Fibroblast of gingiva (primary cell): ENCODE data around the gene UCK1.

Experiments used
- DNase-seq: peaks from one replicate; pipeline ENCODE4 v3.0.0-alpha.2; 2011; ENCODE audit warnings: low read depth

Gene UCK1

DNA sequence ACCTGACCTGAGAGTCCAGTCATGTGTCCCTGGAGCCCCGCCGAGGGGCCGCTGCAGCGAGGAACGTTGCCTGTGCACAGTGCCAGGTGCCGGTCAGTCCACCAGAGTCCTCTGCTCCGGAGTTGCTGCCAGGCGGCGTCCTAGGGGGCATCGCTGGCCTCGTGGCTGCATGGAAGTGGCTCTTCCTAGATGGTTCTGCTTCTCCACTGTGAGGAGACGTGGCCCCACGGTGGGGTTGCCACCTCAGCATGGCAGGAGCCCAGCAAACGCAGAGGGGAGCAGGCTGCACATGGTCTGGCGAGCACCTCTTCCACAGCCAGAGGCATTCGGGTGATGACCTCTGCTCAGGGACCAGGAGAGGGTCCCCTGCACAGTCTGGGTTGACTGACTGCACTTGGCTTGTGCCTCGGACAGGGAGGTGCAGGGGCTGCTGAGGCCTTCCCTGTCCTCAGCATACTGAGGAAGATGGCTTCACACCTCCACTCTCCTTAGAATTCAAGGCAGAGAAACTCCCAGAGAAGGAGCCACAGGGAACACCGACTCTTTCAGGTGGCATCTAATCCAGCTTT lies 54.2 kb downstream of the UCK1 start:
- no peak for DNase-seq

DNA sequence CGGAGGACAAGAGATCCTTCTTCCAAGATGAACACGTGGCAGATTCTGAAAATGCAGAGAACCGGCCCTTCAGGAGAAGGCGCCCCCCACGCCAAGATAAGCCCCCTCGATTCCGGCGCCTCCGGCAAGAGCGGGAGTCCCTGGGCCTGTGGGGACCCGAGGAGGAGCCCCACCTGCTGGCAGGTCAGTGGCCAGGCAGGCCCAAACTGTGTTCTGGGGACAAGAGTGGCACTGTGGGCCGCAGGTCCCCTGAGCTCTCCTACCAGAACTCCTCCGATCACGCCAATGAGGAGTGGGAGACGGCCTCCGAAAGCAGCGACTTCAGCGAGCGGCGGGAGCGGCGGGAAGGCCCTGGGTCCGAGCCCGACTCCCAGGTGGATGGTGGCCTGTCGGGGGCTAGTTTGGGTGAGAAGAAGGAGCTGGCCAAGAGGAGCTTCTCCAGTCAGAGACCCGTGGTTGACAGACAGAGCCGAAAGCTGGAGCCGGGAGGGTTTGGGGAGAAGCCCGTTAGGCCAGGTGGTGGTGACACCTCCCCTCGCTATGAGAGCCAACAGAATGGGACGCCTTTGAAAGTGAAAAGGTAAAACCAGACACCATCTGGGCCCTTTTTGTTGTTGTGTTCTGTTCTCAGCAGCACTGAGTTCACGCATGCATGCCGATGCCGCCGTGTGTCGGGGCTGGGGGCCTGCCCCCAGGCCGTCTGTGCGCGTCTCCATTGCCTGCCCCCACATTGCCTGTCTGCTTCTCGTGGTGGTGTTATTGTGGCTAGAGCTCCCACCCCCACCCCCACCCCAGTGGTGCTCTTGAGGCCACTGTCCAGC lies 54.9 kb downstream of the UCK1 start:
- no peak for DNase-seq

DNA sequence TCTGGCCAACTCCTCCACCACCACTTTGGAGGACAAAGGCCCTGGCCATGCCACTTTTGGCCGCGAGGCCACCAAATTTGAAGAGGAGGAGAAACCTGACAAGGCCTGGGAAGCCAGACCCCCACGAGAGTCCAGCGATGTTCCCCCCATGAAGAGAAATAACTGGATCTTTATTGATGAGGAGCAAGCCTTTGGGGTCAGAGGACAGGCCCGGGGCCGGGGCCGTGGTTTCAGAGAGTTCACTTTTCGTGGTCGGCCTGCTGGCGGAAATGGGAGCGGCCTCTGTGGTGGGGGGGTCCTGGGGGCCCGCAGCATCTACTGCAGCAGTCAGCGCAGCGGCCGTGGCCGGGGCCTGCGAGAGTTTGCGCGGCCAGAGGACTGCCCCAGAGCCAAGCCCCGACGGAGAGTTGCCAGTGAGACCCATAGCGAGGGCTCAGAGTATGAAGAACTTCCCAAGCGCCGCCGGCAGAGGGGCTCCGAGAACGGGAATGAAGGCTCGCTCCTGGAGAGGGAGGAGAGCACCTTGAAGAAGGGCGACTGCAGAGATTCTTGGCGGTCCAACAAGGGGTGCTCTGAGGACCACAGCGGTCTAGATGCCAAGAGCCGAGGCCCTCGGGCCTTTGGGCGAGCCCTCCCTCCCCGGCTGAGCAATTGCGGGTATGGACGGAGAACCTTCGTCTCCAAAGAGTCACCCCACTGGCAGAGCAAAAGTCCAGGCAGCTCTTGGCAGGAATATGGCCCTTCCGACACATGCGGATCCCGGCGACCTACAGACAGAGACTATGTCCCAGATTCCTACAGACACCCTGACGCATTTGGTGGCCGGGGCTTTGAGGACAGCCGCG lies 55.7 kb downstream of the UCK1 start:
- DNase-seq: no peak

DNA sequence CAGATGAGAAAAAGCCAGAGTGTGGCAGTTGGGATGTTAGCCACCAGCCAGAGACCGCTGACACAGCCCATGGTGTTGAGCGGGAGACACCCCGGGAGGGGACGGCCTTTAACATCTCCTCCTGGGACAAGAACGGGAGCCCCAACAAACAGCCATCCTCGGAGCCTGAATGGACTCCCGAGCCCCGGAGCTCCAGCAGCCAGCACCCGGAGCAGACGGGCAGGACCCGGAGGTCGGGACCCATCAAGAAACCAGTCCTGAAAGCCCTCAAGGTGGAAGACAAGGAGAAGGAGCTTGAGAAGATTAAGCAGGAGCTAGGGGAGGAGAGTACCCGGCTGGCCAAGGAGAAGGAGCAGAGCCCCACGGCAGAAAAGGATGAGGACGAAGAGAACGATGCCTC lies 56.4 kb downstream of the UCK1 start:
- DNase-seq: no peak

GRCh38 chr9:131473891-131474290 lies 57.2 kb downstream of the UCK1 start:
- DNase-seq: no peak
